GM23338 (cell line): ENCODE data around the gene STRBP. TPM values are rescaled to one million over a fixed set of nuclear protein-coding genes. Genes with fewer than 3 reads are reported as not detected.

ENCODE experiments used
- ATAC-seq: fragments of 200-7000 bp; cut with Tn5 transposase; 3 replicates; pipeline ENCODE4 v1.9.1; 2020
- DNase-seq: peaks from one replicate; pipeline ENCODE4 v3.0.0-alpha.2; 2015; ENCODE audit warnings: low spot score
- H2AFZ ChIP-seq: fragments of 200-600 bp; sonication (generic); 2 replicates; pipeline ENCODE4 v1.8.0; 2016; ENCODE audit warnings: antibody characterized with exemption, mild to moderate bottlenecking, moderate library complexity
- H3F3A ChIP-seq: fragments of 200-600 bp; sonication (generic); replicated peaks from 2 replicates; pipeline ENCODE4 v1.8.0; 2017; ENCODE audit warnings: antibody characterized with exemption, mixed run types, low read depth
- H3K27ac ChIP-seq: fragments of 200-600 bp; sonication (generic); 2 replicates; pipeline ENCODE4 v1.6.1; 2016; ENCODE audit warnings: low read depth
- H3K27me3 ChIP-seq: fragments of 200-600 bp; sonication (generic); 2 replicates; pipeline ENCODE4 v1.8.0; 2016; ENCODE audit warnings: mild to moderate bottlenecking, mixed run types, moderate library complexity; ENCODE audit not compliant: insufficient read depth
- H3K36me3 ChIP-seq: fragments of 200-600 bp; sonication (generic); 2 replicates; pipeline ENCODE4 v1.8.0; 2016; ENCODE audit warnings: mild to moderate bottlenecking; ENCODE audit not compliant: insufficient read depth
- H3K4me1 ChIP-seq: fragments of 200-600 bp; sonication (generic); 2 replicates; pipeline ENCODE4 v1.8.0; 2016; ENCODE audit warnings: mild to moderate bottlenecking, moderate library complexity; ENCODE audit not compliant: insufficient read depth
- H3K4me2 ChIP-seq: fragments of 200-600 bp; sonication (generic); 2 replicates; pipeline ENCODE4 v1.7.1; 2017; ENCODE audit warnings: mixed run types
- H3K4me3 ChIP-seq: fragments of 200-600 bp; sonication (generic); 2 replicates; pipeline ENCODE4 v1.6.1; 2016; ENCODE audit warnings: mixed run types
- H3K79me2 ChIP-seq: fragments of 200-600 bp; sonication (generic); replicated peaks from 2 replicates; pipeline ENCODE4 v1.8.0; 2017; ENCODE audit warnings: mild to moderate bottlenecking; ENCODE audit not compliant: insufficient read depth
- H3K9me2 ChIP-seq: fragments of 200-600 bp; sonication (generic); 2 replicates; pipeline ENCODE4 v1.8.0; 2017; ENCODE audit not compliant: insufficient read depth
- H4K20me1 ChIP-seq: fragments of 200-600 bp; sonication (generic); replicated peaks from 2 replicates; pipeline ENCODE4 v1.8.0; 2017; ENCODE audit warnings: mild to moderate bottlenecking; ENCODE audit not compliant: insufficient read depth
- H3K27ac Mint-ChIP-seq: 2 replicates; pipeline ENCODE4 v1.8.0; 2020; ENCODE audit warnings: inconsistent platforms, mild to moderate bottlenecking, moderate library complexity, mixed read lengths
- H3K27me3 Mint-ChIP-seq: 3 replicates; pipeline ENCODE4 v1.8.0; 2022; ENCODE audit warnings: low read depth, mild to moderate bottlenecking, moderate library complexity, mixed read lengths, inconsistent platforms; ENCODE audit not compliant: insufficient read depth, poor library complexity
- H3K36me3 Mint-ChIP-seq: 3 replicates; pipeline ENCODE4 v1.8.0; 2021; ENCODE audit warnings: low read depth, mild to moderate bottlenecking, inconsistent platforms, moderate library complexity, mixed read lengths
- H3K4me1 Mint-ChIP-seq: 3 replicates; pipeline ENCODE4 v1.8.0; 2020; ENCODE audit warnings: mild to moderate bottlenecking, inconsistent platforms, mixed read lengths
- H3K4me3 Mint-ChIP-seq: 3 replicates; pipeline ENCODE4 v1.8.0; 2021; ENCODE audit warnings: moderate library complexity, mild to moderate bottlenecking, inconsistent platforms, mixed read lengths
- H3K9me3 Mint-ChIP-seq: 3 replicates; pipeline ENCODE4 v1.8.0; 2020; ENCODE audit warnings: moderate library complexity, mild to moderate bottlenecking, inconsistent platforms, mixed read lengths
- CREB1 ChIP-seq: fragments of 250-450 bp; sonication (Bioruptor Pico); IDR thresholded peaks from 2 replicates; pipeline ENCODE4 v1.5.0; 2020; ENCODE audit warnings: low read depth, mild to moderate bottlenecking, moderate library complexity
- EZH2 ChIP-seq: fragments of 200-600 bp; sonication (generic); IDR thresholded peaks from one replicate; pipeline ENCODE4 v1.8.0; 2017; ENCODE audit warnings: antibody characterized with exemption, mild to moderate bottlenecking, low read depth; ENCODE audit not compliant: unreplicated experiment
- EZH2phosphoT487 ChIP-seq: fragments of 200-600 bp; sonication (generic); IDR thresholded peaks from one replicate; pipeline ENCODE4 v1.8.1; 2018; ENCODE audit warnings: antibody characterized with exemption; ENCODE audit not compliant: unreplicated experiment
- JUNB ChIP-seq: IDR thresholded peaks from one replicate; pipeline ENCODE4 v1.6.1; 2016; ENCODE audit warnings: antibody characterized with exemption; ENCODE audit not compliant: unreplicated experiment
- NANOG ChIP-seq: IDR thresholded peaks from 2 replicates; pipeline ENCODE4 v1.6.1; 2016; ENCODE audit warnings: antibody characterized with exemption, borderline replicate concordance
- POLR2AphosphoS5 ChIP-seq: IDR thresholded peaks from 2 replicates; pipeline ENCODE4 v1.6.1; 2016; ENCODE audit warnings: antibody characterized with exemption, low read depth
- STAT1 ChIP-seq: IDR thresholded peaks from one replicate; pipeline ENCODE4 v1.6.1; 2016; ENCODE audit warnings: antibody characterized with exemption; ENCODE audit not compliant: unreplicated experiment
- ZNF114 ChIP-seq: fragments of 250-450 bp; sonication (Bioruptor Pico); IDR thresholded peaks from 2 replicates; pipeline ENCODE4 v1.5.0; 2020; ENCODE audit warnings: mild to moderate bottlenecking, moderate library complexity
- ZNF331 ChIP-seq: fragments of 250-450 bp; sonication (Bioruptor Pico); IDR thresholded peaks from 2 replicates; pipeline ENCODE4 v1.5.0; 2020; ENCODE audit warnings: low read depth, mild to moderate bottlenecking, moderate library complexity
- polyA plus RNA-seq: library from polyadenylated mRNA; unstranded; fragments of >200 nt; fragmentation: Nextera tagmentation; extraction: Ambion mirVana; gene quantifications from 2 replicates; pipeline ENCODE4 v1.2.1, GENCODE V29; 2016
- total RNA-seq: library from RNA; depleted of rRNA; stranded (reverse); fragments of >200 nt; shearing (Covaris generic); gene quantifications from 2 replicates; pipeline ENCODE4 v1.2.3, GENCODE V29; 2014
- TF ChIP-seq, protein P1 (sequence below): IDR thresholded peaks from 2 replicates; pipeline ENCODE4 v1.6.1; 2016; ENCODE audit warnings: antibody characterized with exemption
- TF ChIP-seq, protein P2 (sequence below), 2 experiments: fragments of 200-600 bp in 1 of 2; sonication (generic) in 1 of 2; conservative IDR thresholded peaks; 2 replicates each; pipeline versions ENCODE4 v1.5.1 to v1.6.1; 2016 to 2017; ENCODE audit warnings: antibody characterized with exemption in 2 of 2, low read depth in 2 of 2, mild to moderate bottlenecking in 2 of 2, moderate library complexity in 1 of 2
- TF ChIP-seq, protein P3 (sequence below): fragments of 250-450 bp; sonication (Bioruptor Pico); IDR thresholded peaks from 2 replicates; pipeline ENCODE4 v1.5.0; 2020; ENCODE audit warnings: mild to moderate bottlenecking, moderate library complexity
- TF ChIP-seq, protein P4 (sequence below): IDR thresholded peaks from one replicate; pipeline ENCODE4 v1.6.1; 2018; ENCODE audit warnings: antibody characterized with exemption; ENCODE audit not compliant: unreplicated experiment

Gene STRBP
- total and polyA plus RNA-seq, 2 experiments from 2014 or later, result 80.5 to 116 TPM

DNA sequence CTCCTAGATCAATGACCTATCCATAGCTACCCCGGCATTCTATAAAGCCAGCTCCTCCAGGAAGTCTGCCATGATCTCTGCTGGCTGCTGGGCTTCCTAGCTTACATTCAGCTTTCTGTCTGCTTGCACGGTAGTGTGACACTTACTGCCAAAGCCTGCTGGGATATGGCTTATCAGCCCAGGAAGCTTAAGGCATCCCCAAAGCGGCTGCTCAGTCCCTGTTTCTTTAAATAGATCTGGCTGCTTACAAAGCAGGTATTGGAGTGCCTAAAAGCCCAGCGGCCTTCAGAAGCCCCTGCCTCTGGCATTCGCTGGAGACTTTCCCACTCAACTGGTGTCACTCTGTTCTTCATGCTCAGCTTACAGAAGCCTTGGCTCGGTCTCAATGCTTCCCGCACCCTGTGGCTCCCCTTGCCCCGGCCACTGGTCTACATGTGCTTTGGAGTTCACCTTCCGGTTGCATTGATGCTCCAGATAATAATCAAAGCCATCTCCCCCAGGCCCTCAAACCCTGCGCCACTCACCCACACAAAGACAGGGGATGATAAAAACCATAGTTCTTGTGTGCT lies 31.3 kb upstream of the STRBP start:
- DNase-seq (no peak), ATAC-seq (no peak; the same call in 2 of the 3 replicates)
- Histone ChIP-seq H4K20me1 (no peaks in the 10 kb centered on the region), H3K4me2 (no peak overlapping the region), H3F3A (no peaks in the 10 kb centered on the region), H3K9me2 (no peaks in the 10 kb centered on the region), H3K79me2 (no peaks in the 10 kb centered on the region), H3K4me1 (no peaks in the 10 kb centered on the region; the same call in 1 of the 2 replicates), H3K36me3 (no peaks in the 10 kb centered on the region), H3K4me3 (no peak overlapping the region), H3K27ac (no peak overlapping the region), H3K27me3 (no peaks in the 10 kb centered on the region), H2AFZ (no peak overlapping the region; the same call in 1 of the 2 replicates)
- H3K4me1 Mint-ChIP-seq, result peaks cover 14% of the 10 kb centered on the region
- no peak for TF ChIP-seq STAT1
- TF ChIP-seq POLR2AphosphoS5, result no peak
- TF ChIP-seq NANOG, result no peak
- no peak for TF ChIP-seq JUNB
- TF ChIP-seq, protein P1, sequence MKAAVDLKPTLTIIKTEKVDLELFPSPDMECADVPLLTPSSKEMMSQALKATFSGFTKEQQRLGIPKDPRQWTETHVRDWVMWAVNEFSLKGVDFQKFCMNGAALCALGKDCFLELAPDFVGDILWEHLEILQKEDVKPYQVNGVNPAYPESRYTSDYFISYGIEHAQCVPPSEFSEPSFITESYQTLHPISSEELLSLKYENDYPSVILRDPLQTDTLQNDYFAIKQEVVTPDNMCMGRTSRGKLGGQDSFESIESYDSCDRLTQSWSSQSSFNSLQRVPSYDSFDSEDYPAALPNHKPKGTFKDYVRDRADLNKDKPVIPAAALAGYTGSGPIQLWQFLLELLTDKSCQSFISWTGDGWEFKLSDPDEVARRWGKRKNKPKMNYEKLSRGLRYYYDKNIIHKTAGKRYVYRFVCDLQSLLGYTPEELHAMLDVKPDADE, result no peak
- TF ChIP-seq, protein P2, sequence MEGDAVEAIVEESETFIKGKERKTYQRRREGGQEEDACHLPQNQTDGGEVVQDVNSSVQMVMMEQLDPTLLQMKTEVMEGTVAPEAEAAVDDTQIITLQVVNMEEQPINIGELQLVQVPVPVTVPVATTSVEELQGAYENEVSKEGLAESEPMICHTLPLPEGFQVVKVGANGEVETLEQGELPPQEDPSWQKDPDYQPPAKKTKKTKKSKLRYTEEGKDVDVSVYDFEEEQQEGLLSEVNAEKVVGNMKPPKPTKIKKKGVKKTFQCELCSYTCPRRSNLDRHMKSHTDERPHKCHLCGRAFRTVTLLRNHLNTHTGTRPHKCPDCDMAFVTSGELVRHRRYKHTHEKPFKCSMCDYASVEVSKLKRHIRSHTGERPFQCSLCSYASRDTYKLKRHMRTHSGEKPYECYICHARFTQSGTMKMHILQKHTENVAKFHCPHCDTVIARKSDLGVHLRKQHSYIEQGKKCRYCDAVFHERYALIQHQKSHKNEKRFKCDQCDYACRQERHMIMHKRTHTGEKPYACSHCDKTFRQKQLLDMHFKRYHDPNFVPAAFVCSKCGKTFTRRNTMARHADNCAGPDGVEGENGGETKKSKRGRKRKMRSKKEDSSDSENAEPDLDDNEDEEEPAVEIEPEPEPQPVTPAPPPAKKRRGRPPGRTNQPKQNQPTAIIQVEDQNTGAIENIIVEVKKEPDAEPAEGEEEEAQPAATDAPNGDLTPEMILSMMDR (conservative IDR thresholded peaks at IDR 0.05; ENCODE audit: low read depth in 2 of 2), result no peak
- no peak for TF ChIP-seq EZH2
- TF ChIP-seq, protein P3, sequence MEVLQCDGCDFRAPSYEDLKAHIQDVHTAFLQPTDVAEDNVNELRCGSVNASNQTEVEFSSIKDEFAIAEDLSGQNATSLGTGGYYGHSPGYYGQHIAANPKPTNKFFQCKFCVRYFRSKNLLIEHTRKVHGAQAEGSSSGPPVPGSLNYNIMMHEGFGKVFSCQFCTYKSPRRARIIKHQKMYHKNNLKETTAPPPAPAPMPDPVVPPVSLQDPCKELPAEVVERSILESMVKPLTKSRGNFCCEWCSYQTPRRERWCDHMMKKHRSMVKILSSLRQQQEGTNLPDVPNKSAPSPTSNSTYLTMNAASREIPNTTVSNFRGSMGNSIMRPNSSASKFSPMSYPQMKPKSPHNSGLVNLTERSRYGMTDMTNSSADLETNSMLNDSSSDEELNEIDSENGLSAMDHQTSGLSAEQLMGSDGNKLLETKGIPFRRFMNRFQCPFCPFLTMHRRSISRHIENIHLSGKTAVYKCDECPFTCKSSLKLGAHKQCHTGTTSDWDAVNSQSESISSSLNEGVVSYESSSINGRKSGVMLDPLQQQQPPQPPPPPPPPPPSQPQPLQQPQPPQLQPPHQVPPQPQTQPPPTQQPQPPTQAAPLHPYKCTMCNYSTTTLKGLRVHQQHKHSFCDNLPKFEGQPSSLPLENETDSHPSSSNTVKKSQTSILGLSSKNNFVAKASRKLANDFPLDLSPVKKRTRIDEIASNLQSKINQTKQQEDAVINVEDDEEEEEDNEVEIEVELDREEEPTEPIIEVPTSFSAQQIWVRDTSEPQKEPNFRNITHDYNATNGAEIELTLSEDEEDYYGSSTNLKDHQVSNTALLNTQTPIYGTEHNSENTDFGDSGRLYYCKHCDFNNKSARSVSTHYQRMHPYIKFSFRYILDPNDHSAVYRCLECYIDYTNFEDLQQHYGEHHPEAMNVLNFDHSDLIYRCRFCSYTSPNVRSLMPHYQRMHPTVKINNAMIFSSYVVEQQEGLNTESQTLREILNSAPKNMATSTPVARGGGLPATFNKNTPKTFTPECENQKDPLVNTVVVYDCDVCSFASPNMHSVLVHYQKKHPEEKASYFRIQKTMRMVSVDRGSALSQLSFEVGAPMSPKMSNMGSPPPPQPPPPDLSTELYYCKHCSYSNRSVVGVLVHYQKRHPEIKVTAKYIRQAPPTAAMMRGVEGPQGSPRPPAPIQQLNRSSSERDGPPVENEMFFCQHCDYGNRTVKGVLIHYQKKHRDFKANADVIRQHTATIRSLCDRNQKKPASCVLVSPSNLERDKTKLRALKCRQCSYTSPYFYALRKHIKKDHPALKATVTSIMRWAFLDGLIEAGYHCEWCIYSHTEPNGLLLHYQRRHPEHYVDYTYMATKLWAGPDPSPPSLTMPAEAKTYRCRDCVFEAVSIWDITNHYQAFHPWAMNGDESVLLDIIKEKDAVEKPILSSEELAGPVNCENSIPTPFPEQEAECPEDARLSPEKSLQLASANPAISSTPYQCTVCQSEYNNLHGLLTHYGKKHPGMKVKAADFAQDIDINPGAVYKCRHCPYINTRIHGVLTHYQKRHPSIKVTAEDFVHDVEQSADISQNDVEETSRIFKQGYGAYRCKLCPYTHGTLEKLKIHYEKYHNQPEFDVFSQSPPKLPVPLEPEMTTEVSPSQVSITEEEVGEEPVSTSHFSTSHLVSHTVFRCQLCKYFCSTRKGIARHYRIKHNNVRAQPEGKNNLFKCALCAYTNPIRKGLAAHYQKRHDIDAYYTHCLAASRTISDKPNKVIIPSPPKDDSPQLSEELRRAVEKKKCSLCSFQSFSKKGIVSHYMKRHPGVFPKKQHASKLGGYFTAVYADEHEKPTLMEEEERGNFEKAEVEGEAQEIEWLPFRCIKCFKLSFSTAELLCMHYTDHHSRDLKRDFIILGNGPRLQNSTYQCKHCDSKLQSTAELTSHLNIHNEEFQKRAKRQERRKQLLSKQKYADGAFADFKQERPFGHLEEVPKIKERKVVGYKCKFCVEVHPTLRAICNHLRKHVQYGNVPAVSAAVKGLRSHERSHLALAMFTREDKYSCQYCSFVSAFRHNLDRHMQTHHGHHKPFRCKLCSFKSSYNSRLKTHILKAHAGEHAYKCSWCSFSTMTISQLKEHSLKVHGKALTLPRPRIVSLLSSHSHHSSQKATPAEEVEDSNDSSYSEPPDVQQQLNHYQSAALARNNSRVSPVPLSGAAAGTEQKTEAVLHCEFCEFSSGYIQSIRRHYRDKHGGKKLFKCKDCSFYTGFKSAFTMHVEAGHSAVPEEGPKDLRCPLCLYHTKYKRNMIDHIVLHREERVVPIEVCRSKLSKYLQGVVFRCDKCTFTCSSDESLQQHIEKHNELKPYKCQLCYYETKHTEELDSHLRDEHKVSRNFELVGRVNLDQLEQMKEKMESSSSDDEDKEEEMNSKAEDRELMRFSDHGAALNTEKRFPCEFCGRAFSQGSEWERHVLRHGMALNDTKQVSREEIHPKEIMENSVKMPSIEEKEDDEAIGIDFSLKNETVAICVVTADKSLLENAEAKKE (CRISPR knock-in tag), result no peak
- TF ChIP-seq ZNF114 (CRISPR knock-in tag), result no peak
- TF ChIP-seq, protein P4, sequence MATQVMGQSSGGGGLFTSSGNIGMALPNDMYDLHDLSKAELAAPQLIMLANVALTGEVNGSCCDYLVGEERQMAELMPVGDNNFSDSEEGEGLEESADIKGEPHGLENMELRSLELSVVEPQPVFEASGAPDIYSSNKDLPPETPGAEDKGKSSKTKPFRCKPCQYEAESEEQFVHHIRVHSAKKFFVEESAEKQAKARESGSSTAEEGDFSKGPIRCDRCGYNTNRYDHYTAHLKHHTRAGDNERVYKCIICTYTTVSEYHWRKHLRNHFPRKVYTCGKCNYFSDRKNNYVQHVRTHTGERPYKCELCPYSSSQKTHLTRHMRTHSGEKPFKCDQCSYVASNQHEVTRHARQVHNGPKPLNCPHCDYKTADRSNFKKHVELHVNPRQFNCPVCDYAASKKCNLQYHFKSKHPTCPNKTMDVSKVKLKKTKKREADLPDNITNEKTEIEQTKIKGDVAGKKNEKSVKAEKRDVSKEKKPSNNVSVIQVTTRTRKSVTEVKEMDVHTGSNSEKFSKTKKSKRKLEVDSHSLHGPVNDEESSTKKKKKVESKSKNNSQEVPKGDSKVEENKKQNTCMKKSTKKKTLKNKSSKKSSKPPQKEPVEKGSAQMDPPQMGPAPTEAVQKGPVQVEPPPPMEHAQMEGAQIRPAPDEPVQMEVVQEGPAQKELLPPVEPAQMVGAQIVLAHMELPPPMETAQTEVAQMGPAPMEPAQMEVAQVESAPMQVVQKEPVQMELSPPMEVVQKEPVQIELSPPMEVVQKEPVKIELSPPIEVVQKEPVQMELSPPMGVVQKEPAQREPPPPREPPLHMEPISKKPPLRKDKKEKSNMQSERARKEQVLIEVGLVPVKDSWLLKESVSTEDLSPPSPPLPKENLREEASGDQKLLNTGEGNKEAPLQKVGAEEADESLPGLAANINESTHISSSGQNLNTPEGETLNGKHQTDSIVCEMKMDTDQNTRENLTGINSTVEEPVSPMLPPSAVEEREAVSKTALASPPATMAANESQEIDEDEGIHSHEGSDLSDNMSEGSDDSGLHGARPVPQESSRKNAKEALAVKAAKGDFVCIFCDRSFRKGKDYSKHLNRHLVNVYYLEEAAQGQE, result no peak
- TF ChIP-seq CREB1, result no peak
- no peak for TF ChIP-seq ZNF331 (CRISPR knock-in tag)
- no peak for TF ChIP-seq EZH2phosphoT487
- no peak overlapping the region for H3K27ac Mint-ChIP-seq
- H3K27me3 Mint-ChIP-seq, result peaks cover 8% of the 10 kb centered on the region
- H3K36me3 Mint-ChIP-seq, result no peaks in the 10 kb centered on the region
- no peaks in the 10 kb centered on the region for H3K9me3 Mint-ChIP-seq
- no peak overlapping the region for H3K4me3 Mint-ChIP-seq
